HG03095 (cell line): ENCODE data around the gene PIBF1.
A peak's percentile ranks its signal among the peaks of the same experiment; 100 is the strongest.
"Not testable (repeated sequence)": the region's sequence is repeated elsewhere in the genome, so short reads cannot be mapped to it uniquely, and the experiment has no call there.

Source experiments
- ATAC-seq: cut with Tn5 transposase; IDR thresholded peaks from one replicate; pipeline ENCODE4 v1.9.1; 2021; ENCODE audit warnings: moderate library complexity; ENCODE audit not compliant: unreplicated experiment

The PIBF1 gene, protein sequence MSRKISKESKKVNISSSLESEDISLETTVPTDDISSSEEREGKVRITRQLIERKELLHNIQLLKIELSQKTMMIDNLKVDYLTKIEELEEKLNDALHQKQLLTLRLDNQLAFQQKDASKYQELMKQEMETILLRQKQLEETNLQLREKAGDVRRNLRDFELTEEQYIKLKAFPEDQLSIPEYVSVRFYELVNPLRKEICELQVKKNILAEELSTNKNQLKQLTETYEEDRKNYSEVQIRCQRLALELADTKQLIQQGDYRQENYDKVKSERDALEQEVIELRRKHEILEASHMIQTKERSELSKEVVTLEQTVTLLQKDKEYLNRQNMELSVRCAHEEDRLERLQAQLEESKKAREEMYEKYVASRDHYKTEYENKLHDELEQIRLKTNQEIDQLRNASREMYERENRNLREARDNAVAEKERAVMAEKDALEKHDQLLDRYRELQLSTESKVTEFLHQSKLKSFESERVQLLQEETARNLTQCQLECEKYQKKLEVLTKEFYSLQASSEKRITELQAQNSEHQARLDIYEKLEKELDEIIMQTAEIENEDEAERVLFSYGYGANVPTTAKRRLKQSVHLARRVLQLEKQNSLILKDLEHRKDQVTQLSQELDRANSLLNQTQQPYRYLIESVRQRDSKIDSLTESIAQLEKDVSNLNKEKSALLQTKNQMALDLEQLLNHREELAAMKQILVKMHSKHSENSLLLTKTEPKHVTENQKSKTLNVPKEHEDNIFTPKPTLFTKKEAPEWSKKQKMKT

DNA sequence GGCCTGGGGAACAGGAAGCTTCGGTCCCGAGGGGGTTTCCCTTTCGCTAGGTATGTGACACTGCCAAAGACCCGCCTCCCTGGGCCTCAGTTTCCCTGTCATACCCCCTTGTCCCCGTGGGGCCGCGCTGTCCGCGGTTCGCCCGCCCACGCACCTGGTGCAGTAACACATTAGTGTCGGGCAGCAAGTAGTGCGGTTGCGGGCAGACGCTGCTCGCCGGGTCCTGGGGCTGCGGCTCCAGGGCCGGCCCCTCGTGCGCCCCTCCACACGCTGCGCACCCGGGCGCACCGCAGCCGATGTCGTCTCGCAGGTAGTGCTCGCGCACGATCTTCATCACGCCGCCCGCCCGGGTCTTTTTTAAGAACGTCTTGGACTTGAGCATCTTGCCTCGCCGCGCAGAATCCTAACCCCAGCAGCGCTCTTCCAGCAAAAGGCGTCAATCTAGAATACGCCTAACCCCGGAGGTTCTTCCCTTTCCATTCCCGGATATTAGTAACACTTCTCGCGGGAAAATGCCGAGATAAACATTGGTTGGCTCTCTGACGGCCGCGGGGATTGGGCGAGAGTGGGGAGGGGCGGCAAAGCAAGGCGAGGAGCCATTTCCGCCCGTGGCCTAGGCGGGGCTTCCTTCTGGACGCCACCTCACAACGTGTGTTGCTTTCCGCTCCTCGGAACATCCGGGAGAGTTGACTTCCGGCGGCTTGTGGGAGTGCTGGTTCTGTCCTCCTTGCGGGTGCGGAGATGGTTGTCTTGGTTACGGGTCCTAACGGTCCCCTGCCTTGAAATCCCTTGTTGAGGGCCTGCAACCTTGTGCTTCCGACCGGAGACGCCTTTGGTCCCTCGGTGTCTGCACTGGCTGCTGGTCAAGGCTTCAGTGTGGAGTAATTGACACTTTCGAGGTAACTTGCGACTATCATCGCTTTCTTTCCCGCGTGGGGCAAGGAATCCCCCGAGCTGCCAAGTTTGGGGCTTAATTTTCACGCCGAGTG lies at the start of gene PIBF1, which contains the start of gene DIS3:
Gene PIBF1, plus strand, starts transcription at position 683 of the 989 bp plus-strand sequence. CDS start 1,337 bp downstream, outside the sequence.
Gene DIS3, minus strand, starts transcription at position 450 of the 989 bp plus-strand sequence. Its CDS starts 68 bp downstream, at position 382.
- peak; percentile 96 for ATAC-seq

DNA sequence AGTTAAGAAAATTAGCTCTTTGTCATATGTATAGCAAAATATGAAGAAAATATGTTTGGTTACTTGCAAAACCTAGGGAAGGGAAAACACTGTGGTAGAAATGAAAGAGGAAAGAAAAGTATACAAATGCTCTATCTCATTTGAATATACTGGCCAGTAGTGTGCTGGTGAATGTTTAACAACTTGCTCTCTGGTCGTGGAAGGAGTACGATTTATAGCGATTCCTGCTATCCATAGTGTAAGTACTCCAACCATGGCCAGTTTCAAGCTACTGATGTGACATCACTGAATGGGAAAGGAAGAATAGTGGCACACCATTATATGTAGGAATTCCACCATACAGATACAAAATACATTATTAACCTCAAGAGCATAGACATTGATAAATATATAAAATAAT lies 44.9 kb upstream of the PIBF1 start:
- ATAC-seq, result no peak

DNA sequence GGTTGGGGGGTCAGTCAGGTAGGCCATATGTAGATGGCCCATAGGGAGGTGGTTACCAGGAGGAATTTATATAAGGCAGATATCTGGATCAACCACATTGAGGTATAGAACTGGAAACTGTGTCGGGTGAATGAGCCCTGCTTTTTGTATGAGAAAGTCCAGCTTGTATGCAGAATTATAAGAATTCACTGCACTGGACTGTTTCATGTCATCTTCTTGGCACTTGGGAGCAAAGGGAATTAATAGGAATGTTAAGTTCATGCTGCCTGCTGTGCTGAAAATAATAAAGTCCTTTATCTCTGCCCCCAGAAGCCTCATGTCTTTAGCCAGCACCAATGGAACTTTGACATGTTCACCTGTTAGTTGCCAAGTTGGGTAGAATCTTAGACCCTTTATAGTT lies 41.9 kb upstream of the PIBF1 start:
- ATAC-seq, result no peak

DNA sequence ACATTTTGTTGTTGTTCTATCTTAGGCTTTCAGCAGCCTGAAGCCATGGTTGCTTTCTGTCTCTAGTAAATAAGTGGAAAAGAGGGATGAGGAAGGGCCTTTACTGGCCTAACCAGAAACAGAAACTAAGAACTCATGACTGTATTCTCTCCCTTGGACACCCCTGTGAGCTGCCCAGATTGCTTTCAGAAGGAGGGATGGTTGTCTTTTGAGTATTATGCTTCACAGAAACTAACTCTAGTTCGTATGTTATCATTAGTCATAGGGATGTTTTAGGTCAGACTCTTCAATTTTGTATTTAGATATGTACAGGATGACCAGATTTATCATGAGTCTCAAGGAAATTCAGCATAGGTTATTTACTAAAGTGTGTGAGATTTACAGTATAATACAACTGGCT lies 36.7 kb upstream of the PIBF1 start:
- peak; percentile 58 for ATAC-seq

DNA sequence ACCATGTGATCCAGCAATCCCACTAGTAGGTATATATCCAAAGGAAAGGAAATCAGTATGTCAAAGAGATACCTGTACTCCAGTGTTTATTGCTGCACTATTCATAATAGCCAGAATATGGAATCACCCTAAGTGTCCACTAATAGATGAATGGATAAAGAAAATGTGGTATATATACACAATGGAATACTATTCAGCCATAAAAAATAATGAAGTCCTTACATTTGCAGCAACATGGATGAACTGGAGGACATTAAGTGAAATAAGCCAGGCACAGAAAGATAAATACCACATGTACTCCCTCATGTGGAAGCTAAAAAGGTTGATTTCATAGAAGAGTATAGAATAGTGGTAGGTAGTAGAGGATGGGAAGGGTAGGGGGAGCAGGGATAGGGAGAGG lies 30.7 kb upstream of the PIBF1 start:
- ATAC-seq, result no peak

DNA sequence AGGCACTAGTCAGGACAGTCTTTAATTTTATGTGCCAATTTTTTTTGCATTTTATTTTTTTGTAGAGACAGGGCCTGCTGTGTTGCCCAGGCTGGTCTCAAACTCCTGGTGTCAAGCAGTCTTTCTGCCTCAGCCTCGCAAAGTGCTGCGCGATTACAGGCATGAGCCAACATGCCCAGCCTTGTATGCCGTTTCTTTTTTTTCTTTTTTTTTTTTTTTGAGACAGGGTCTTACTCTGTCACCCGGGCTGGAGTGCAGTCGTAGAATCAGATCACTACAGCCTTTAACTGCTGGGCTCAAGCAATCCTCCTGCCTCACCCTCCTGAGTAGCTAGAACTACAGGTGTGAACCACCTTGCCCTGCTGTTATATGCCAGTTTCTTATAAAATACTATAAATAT lies 27.8 kb upstream of the PIBF1 start:
- no peak for ATAC-seq

DNA sequence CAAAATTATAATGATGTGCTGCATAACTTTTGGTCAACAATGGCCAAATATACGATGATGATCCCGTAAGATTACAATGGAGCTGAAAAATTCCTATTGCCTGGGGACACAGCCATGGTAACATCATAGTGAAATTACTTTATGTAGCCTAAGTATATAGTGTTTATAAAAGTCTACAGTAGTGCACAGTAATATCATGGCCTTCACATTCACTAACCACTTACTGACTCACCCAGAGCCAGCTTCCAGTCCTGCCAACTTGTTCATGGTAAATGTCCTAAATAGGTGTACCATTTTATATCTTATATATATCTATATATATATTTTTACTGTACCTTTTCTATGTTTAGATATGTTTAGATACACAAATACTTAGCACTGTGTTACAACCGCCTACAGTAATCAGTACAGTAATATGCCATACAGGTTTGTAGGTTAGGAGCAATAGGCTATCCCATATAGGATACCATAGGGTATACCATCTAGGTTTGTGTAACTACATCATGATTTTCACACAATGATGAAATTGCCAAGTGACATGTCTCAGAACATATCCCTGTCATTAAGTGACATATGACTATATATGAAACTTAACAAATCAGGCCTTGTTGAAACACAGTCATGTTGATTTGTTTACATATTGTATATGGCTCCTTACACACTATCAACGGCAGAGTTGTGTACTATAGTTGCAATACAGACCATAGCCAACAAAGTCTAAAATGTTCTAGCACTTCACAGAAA lies 24.0 kb upstream of the PIBF1 start:
- ATAC-seq, result no peak

DNA sequence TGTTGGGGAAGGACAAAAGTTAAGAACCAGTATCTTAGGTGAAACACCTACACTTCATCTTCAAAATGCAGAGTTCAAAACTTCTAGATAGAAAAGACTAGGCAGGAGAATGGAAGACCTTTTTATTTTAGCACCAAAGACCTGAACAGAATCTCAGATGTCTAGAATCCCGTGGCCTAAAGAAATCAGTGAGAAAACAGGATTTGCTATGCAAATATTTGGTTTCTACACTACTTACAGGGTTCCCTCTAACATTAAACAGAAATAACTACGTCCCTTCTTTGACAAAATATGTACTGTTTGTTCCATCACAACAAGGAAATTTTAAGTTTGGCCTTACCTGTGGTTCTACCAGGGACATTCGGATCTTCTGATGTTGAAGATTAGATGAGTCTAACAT lies 21.7 kb upstream of the PIBF1 start:
- ATAC-seq, result no peak

DNA sequence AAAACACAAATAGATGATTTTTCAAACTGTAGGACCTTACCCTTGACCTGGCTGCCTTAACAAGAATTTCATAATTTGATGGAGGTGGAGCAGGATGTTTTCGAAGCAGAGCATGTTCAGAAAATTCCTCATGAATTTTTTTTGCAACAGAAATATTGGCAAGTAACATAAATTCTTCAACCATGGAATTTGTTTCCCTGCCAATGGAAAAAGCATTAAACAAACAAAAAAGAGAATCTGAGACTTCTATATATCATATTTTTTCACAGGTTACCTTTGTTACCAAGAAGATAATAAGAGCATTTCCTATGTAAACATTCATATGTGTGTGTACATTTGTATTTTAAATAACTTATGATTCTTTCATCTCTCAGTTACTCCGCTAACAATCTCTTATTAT lies 18.5 kb upstream of the PIBF1 start:
- ATAC-seq, result no peak

DNA sequence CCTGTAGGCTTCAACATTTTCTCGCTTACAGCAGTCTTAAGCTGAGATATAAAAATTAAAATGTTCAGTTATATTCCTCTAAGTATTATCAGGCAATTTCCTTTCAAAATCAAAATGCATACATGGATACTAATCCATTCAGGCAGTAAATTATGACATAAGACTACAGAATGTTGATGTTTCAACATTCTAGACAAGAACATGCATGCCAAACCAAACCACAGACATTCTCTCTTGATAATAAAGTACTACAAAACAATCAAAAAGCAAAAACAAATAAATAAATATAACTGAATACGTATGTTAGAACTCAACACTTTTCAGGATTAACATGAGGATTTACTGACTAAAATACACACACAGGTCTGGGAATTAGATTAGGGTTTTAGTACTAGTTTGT lies 7.9 kb upstream of the PIBF1 start:
- ATAC-seq, result no peak

DNA sequence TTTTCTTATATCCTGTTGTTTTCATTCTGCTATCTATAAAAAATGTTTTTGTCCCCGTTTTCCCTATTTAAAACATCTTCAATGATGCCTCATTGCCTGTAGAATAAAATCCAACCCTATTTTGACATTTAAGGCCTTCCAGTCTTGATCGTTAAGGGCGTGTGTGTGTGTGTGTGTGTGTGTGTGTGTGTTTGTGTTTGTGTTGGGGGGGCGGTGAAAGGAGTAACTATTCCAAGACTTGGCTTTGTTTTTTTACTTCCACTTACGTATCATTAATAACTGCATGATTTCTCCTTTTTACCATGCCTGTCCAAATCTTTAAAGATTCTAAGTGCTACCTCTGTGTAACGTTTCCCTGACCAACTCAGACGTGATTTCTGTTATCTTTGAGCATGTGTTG lies 784 bp downstream of the PIBF1 start:
- ATAC-seq, result no peak

DNA sequence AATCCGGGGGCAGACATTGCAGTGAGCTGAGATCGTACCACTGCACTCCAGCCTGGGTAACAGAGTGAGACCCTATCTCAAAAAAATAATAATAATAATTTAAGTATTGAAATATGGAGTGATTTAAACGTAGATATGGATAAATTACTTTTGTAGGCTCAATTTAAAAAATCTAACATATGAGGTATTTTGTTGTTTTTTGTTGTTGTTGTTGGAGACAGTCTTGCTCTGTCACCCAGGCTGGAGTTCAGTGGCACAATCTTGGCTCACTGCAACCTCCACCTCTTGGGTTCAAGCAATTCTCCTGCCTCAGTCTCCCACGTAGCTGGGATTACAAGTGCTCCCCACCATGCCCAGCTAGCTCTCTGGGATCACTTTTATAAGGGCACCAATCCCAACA lies 2.7 kb downstream of the PIBF1 start:
- not testable (repeated sequence) for ATAC-seq

DNA sequence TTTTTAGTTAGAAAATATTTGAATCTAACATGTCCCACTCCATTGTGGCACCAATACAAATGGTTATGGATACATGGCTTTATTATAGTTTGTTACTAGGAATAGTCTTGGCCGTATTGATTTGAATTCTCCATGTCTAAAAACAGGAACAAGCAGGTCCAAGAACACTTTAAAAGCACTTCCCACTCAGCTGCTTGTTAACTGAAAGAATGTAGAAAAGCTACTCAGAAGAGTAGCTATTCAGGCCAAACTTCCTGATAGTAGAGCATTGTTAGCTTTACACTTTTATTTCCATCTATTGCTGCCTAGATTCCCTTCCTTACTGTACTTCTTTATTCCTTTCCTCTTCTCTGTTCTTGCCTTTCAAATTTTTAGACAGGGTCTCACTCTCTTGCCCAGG lies 6.9 kb downstream of the PIBF1 start:
- ATAC-seq, result no peak

DNA sequence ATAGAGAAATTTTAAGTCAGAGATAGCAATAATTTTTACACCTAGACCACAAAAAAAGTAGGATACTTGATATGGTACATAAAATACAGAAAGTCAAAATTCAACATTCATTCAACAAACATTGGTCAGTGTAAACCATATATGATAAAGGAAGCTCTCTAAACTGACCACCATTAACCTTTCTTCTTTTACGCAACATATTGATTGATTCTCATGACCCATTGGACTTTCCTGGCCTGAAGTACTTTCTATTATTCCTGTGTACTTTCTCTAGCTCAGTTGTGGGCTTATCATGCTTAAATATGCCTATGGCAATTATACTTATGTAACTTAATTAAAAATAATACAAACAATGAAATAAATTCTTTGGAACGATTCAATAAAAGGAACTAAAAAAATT lies 10.7 kb downstream of the PIBF1 start:
- ATAC-seq, result no peak

DNA sequence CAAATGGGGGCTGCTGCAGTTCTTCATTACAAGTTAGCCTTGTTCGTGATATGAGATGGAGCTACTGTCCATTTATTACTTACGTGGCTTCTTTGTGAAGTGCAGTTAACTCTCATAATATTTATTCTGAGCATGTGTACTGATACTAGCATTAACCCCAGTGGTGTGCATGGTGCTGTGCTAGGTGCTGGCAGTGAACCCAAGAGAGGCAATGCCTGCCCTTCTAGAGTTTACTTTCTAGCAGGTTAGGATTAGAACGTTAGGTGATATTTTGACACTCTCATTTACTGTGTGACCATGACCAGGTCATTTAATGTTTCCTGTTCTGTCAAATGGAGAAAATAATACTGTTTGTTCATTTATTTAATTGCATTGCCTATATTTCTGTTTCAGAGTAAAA lies 16.9 kb downstream of the PIBF1 start:
- ATAC-seq, result no peak

DNA sequence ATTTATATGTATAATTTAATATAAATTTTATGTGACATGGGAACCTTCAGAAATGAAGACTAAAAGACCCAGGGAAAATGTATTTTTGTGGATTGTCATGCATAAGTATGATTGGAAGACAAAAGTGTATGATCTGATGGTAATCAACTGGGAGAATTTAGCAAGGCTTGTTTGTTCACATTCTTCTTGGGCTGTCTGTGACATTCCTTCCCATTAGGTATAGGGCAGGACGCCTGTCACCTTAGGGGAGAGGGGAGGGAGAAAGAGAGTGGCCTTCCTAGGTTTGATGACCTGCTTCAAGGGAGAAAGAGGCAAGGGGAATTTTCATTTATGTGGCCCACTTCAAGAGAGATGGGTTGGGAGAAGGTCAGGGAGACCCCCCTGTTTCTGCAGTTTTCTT lies 22.4 kb downstream of the PIBF1 start:
- no peak for ATAC-seq

DNA sequence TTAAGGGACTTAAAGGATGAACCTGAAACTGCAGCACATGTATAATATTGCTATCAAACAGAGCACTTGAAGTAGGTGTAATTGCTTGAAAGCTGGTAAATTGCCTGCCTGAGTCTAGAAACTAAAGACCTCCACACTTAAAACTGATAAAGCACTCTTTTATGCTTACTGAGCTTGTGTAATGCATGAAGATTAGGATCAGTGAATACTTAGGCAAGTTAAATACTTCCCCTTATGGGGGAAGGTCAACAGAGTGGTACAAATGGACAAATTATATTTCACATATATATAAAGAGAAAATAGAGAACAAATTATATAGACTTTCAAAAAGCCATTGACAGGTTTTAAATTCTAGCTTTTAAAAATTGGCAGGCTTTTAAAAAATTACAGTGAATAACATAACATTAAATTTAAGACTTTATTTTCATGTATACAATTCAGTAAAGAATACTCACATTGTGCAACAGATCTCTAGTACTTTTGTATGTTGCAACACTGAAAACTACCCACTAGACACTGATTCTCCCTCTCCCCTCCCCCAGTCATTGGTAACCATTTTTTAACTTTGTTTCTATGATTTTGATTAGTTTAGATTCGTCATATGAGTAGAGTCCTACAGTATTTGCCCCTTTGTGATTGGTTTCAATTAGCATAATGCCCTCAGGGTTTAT lies 23.9 kb downstream of the PIBF1 start:
- ATAC-seq, result no peak

DNA sequence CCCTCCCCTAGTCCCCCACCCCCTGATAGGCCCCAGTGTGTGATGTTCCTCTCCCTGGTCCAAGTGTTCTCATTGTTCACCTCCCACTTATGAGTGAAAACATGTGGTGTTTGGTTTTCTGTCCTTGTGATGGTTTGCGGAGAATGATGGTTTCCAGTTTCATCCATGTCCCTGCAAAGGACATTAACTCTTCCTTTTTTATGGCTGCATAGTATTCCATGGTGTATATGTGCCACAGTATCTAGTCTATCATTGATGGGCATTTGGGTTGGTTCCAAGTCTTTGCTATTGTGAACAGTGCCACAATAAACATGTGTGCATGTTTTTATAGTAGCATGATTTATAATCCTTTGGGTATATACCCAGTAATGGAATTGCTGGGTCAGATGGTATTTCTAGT lies 24.6 kb downstream of the PIBF1 start:
- not testable (repeated sequence) for ATAC-seq

DNA sequence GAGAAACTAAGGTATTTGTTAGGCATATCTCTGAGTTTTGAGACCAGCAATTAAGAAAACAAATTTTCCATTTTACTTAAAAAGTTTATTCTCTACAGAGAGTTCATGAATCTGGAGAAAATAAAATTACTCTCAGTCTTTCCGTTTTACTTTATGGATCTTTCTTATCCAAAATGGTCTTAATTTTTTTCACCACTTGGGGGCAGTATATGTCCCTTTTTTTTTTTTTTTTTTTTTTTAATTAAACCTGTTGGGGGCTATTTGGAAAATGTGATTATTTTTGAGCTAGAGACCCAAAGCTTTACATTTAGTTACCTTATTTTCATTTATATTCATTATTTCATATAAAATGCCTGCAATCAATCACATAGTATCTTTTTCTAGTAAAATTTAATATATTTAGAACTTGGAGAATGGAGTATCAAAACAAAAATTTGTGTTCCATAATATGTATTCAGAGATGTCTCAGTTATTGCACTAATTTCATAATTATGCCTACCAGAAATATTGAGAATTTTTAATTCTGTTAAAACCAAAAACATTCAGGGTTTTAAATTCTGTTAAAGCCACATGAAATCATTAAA lies 27.1 kb downstream of the PIBF1 start:
- ATAC-seq, result no peak
